Bladder microvascular endothelial cell (primary cell): ENCODE measurements around the gene RHCG. TPM values are rescaled to one million over a fixed set of nuclear protein-coding genes. Genes with fewer than 3 reads are reported as not detected.

Source experiments
- total RNA-seq: library from RNA; depleted of rRNA; stranded (reverse); fragments of >200 nt; gene quantifications from 2 replicates; pipeline ENCODE4 v1.2.3, GENCODE V29; 2014

RHCG gene
- under 0.01 TPM in 1 of 2 replicates, not detected in the other for total RNA-seq

DNA sequence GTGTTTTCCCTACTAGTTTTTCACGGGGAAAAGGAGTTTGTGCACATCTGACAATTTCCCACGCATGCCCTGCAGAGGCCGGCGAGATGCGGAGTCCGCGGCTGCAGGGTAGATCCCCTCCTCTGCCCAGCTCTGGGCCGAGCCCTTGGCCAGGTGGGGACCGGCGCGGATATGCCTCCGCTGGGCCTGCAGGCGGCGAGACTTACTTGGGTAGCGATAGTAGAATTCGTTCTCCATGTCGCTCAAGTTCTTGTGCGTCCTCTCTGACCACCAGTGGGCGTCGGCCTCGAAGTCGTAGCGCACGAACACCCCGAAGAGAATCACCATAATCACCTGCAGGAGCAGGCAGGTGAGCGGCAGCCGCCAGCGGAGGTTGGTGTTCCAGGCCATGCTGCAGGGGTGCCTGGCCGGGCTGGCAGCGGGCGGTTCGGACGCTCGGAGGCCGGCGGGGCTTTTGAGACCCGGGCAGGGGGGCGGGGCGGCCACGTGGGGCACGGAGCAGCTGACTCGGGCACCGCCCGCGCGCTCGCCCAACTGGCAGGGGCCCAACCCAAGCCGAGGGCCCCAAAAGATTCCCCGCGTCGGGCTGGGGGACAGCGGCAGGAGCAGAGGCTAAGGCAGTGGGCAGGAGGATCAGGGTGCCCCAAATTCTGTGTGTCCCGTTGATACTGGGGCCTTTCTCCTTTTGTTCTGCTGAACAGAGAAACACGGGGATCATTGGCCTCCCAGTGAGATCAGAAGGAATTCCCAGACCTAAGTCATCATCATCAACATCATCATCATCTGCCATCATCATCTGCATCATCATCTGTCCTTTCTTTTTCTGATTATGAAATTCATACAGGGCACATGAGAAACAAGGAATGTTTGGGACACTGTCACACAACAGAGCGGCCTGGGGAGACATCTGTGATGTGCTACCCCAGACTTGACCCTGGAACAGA, at the start of gene RHCG:
RHCG (minus strand) TSS at position 429 of the 944 bp plus-strand sequence; CDS start at position 390, 39 bp downstream.

Other genes starting within 250 kb of the RHCG start
- gene POLG, start 161.8 kb downstream of the RHCG start, total RNA-seq = 74.5 and 112 TPM in 2 replicates
- gene TICRR, start 78.9 kb upstream of the RHCG start, total RNA-seq = 4.0 and 5.0 TPM in 2 replicates
- gene KIF7, start 158.9 kb upstream of the RHCG start, total RNA-seq = 0.81 and 2.3 TPM in 2 replicates
- 0.06 TPM in 1 of 2 replicates, not detected in the other for gene PLIN1, start 182.8 kb upstream of the RHCG start, total RNA-seq
- 1.6 and 6.2 TPM in 2 replicates for gene PEX11A, start 194.2 kb upstream of the RHCG start, total RNA-seq
- under 0.01 TPM in 1 of 2 replicates, not detected in the other for gene WDR93, start 194.2 kb upstream of the RHCG start, total RNA-seq